ENCODE measurements around the gene ZC3H14. TPM values are rescaled to one million over a fixed set of nuclear protein-coding genes. Genes with fewer than 3 reads are reported as not detected.

The ZC3H14 gene
- polyA plus RNA-seq, 2 donors = 12.7 to 17.5 TPM

DNA sequence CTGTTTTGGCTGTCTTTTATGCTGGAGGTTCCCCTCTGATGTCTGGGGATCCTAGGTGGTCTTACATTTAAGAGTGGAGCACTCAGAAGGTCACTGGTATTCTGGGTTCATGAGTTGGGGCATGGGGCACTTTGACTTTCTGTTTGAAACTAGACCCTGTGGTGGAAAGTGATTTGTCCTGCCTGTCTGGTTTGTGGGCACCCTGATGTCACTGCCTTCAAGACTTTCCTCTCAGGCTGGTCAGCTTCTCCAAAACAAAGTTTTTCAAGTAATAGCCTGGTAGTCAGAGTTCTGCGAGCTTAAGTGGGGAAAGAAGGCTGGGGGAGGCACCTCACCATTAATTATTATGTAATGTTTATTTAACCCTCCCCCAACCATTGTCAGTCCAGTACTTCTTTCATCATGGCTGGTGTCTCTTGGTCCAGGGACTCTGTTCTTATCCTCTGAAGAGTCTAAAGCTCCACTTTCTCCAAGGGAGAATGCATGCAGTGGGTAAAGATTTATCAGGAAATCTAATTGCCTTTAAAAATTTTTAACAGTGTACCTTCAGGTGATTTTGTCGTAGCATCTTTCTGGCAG, 35.3 kb downstream of the ZC3H14 start:
- Histone ChIP-seq H3K27ac (ENCODE audit: low read depth in 2 of 2, low read length in 1 of 2) (no peak overlapping the region), H3K36me3 (ENCODE audit: control insufficient read depth in 2 of 2, insufficient read depth in 2 of 2, low read length in 1 of 2) (peaks cover 13 to 23% of the 10 kb centered on the region in 2 donors), H3K4me3 (ENCODE audit: low read depth in 1 of 2, low read length in 2 of 2) (no peak overlapping the region), H3K9me3 (ENCODE audit: control insufficient read depth in 2 of 2, insufficient read depth in 1 of 2, low read depth in 1 of 2, low read length in 1 of 2) (no peaks in the 10 kb centered on the region), H3K27me3 (ENCODE audit: control insufficient read depth in 1 of 2, insufficient read depth in 2 of 2, low read length in 2 of 2) (no peaks in the 10 kb centered on the region), H3K4me1 (ENCODE audit: control insufficient read depth in 2 of 2, insufficient read depth in 2 of 2, low read length in 1 of 2) (peaks cover 0 to 2% of the 10 kb centered on the region in 2 donors)
- 76 to 86% methylated on average over 2 of the region's 2 CpGs for WGBS, 2 donors

DNA sequence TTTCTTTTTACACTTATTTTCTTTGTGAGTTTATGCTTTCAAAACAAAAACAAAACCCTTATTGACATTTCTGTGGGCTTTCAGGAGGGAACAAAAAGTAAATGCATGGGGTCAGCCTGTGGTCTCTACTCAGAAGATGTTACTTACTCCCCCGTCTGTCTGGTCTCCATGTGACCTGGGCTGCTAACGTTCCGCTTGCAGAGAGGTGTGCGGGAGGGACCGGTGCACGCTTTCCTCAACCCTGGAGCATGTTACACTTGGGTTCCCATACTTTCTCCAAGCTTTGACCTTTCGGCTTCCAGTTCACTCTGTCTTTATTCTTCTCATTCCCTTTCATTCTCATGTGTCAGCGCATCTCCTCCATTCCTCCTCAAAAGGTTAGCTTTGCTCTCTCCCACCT, 36.5 kb downstream of the ZC3H14 start:
- Histone ChIP-seq H3K36me3 (ENCODE audit: control insufficient read depth in 2 of 2, insufficient read depth in 2 of 2, low read length in 1 of 2) (peaks cover 15 to 23% of the 10 kb centered on the region in 2 donors), H3K27ac (ENCODE audit: low read depth in 2 of 2, low read length in 1 of 2) (no peak overlapping the region), H3K27me3 (ENCODE audit: control insufficient read depth in 1 of 2, insufficient read depth in 2 of 2, low read length in 2 of 2) (no peaks in the 10 kb centered on the region), H3K4me3 (ENCODE audit: low read depth in 1 of 2, low read length in 2 of 2) (no peak overlapping the region), H3K4me1 (ENCODE audit: control insufficient read depth in 2 of 2, insufficient read depth in 2 of 2, low read length in 1 of 2) (peaks cover 0 to 2% of the 10 kb centered on the region in 2 donors), H3K9me3 (ENCODE audit: control insufficient read depth in 2 of 2, insufficient read depth in 1 of 2, low read depth in 1 of 2, low read length in 1 of 2) (no peaks in the 10 kb centered on the region)
- 87 to 96% methylated on average over 8 of the region's 8 CpGs for WGBS, 2 donors

GRCh38 chr14:88599761-88600439, 37.1 kb downstream of the ZC3H14 start:
- Histone ChIP-seq H3K36me3 (ENCODE audit: control insufficient read depth in 2 of 2, insufficient read depth in 2 of 2, low read length in 1 of 2) (peaks cover 15 to 23% of the 10 kb centered on the region in 2 donors), H3K27me3 (ENCODE audit: control insufficient read depth in 1 of 2, insufficient read depth in 2 of 2, low read length in 2 of 2) (no peaks in the 10 kb centered on the region), H3K27ac (ENCODE audit: low read depth in 2 of 2, low read length in 1 of 2) (no peak overlapping the region), H3K4me1 (ENCODE audit: control insufficient read depth in 2 of 2, insufficient read depth in 2 of 2, low read length in 1 of 2) (peaks cover 0 to 2% of the 10 kb centered on the region in 2 donors), H3K4me3 (ENCODE audit: low read depth in 1 of 2, low read length in 2 of 2) (no peak overlapping the region), H3K9me3 (ENCODE audit: control insufficient read depth in 2 of 2, insufficient read depth in 1 of 2, low read depth in 1 of 2, low read length in 1 of 2) (no peaks in the 10 kb centered on the region)
- 73 to 76% methylated on average over 10 of the region's 10 CpGs for WGBS, 2 donors

DNA sequence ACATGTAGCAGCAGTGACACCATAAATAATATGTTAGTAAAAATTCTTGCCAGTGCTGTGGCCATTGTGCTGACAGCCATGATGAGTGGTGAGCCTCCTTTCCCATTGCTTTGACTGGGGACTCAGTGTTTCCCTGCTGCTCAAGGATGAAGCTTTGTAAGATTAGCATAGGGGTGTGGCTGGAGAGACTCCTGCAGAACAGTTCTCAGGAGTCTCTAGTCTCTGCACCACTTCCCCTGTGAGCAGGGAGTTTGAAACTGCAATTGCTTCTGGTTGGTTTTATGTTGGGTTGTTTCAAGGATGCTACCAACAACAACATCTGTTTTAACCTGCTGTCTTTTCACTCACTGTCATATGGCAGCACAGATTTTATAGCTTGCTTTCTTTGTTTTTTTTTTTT, 41.4 kb downstream of the ZC3H14 start:
- no peak overlapping the region for H3K27ac ChIP-seq (ENCODE audit: low read depth in 2 of 2, low read length in 1 of 2)
- no peaks in the 10 kb centered on the region for H3K9me3 ChIP-seq (ENCODE audit: control insufficient read depth in 2 of 2, insufficient read depth in 1 of 2, low read depth in 1 of 2, low read length in 1 of 2)
- peaks cover 0 to 2% of the 10 kb centered on the region in 2 donors for H3K4me1 ChIP-seq (ENCODE audit: control insufficient read depth in 2 of 2, insufficient read depth in 2 of 2, low read length in 1 of 2)
- H3K4me3 ChIP-seq (ENCODE audit: low read depth in 1 of 2, low read length in 2 of 2) = no peak overlapping the region
- H3K36me3 ChIP-seq (ENCODE audit: control insufficient read depth in 2 of 2, insufficient read depth in 2 of 2, low read length in 1 of 2) = peaks cover 15 to 18% of the 10 kb centered on the region in 2 donors
- no peaks in the 10 kb centered on the region for H3K27me3 ChIP-seq (ENCODE audit: control insufficient read depth in 1 of 2, insufficient read depth in 2 of 2, low read length in 2 of 2)

DNA sequence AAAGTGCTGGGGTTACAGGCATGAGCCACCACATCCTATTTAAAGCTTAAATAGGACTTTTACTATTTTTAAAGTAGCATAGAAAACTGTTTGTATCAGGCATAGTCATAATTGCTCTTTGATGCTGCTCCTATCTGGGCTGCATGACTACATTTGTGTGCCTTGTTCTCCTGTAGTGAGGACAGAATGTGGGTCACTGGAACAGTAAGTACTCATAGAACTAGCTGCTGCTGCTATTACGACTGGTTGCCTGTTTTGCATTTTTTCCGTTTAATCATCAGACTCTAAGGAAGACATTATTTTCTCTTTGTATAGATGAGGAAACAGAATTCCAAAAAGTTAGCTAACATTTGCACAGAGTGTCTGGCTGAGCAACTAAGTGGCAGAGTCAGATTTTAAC, 42.8 kb downstream of the ZC3H14 start:
- Histone ChIP-seq H3K27me3 (ENCODE audit: control insufficient read depth in 1 of 2, insufficient read depth in 2 of 2, low read length in 2 of 2) (no peaks in the 10 kb centered on the region), H3K36me3 (ENCODE audit: control insufficient read depth in 2 of 2, insufficient read depth in 2 of 2, low read length in 1 of 2) (peaks cover 12 to 18% of the 10 kb centered on the region in 2 donors), H3K27ac (ENCODE audit: low read depth in 2 of 2, low read length in 1 of 2) (no peak overlapping the region), H3K9me3 (ENCODE audit: control insufficient read depth in 2 of 2, insufficient read depth in 1 of 2, low read depth in 1 of 2, low read length in 1 of 2) (no peaks in the 10 kb centered on the region), H3K4me3 (ENCODE audit: low read depth in 1 of 2, low read length in 2 of 2) (no peak overlapping the region), H3K4me1 (ENCODE audit: control insufficient read depth in 2 of 2, insufficient read depth in 2 of 2, low read length in 1 of 2) (no peaks in the 10 kb centered on the region)
- WGBS, 2 donors = 75 to 77% methylated on average over 2 of the region's 2 CpGs

GRCh38 chr14:88607829-88608228, 45.0 kb downstream of the ZC3H14 start:
- Histone ChIP-seq H3K9me3 (ENCODE audit: control insufficient read depth in 2 of 2, insufficient read depth in 1 of 2, low read depth in 1 of 2, low read length in 1 of 2) (no peaks in the 10 kb centered on the region), H3K4me3 (ENCODE audit: low read depth in 1 of 2, low read length in 2 of 2) (no peak overlapping the region), H3K27ac (ENCODE audit: low read depth in 2 of 2, low read length in 1 of 2) (no peak overlapping the region), H3K36me3 (ENCODE audit: control insufficient read depth in 2 of 2, insufficient read depth in 2 of 2, low read length in 1 of 2) (peaks cover 6 to 15% of the 10 kb centered on the region in 2 donors), H3K27me3 (ENCODE audit: control insufficient read depth in 1 of 2, insufficient read depth in 2 of 2, low read length in 2 of 2) (no peaks in the 10 kb centered on the region), H3K4me1 (ENCODE audit: control insufficient read depth in 2 of 2, insufficient read depth in 2 of 2, low read length in 1 of 2) (no peaks in the 10 kb centered on the region)

- Histone ChIP-seq H3K27ac (ENCODE audit: low read depth in 2 of 2, low read length in 1 of 2) (no peak overlapping the region), H3K4me1 (ENCODE audit: control insufficient read depth in 2 of 2, insufficient read depth in 2 of 2, low read length in 1 of 2) (no peaks in the 10 kb centered on the region), H3K36me3 (ENCODE audit: control insufficient read depth in 2 of 2, insufficient read depth in 2 of 2, low read length in 1 of 2) (peaks cover 3 to 15% of the 10 kb centered on the region in 2 donors), H3K4me3 (ENCODE audit: low read depth in 1 of 2, low read length in 2 of 2) (no peak overlapping the region), H3K27me3 (ENCODE audit: control insufficient read depth in 1 of 2, insufficient read depth in 2 of 2, low read length in 2 of 2) (no peaks in the 10 kb centered on the region), H3K9me3 (ENCODE audit: control insufficient read depth in 2 of 2, insufficient read depth in 1 of 2, low read depth in 1 of 2, low read length in 1 of 2) (no peaks in the 10 kb centered on the region)
- 19 to 40% methylated on average over 1 of the region's 1 CpG for WGBS, 2 donors
Observed at GRCh38 chr14:88611878-88612277, 49.0 kb downstream of the ZC3H14 start.

DNA sequence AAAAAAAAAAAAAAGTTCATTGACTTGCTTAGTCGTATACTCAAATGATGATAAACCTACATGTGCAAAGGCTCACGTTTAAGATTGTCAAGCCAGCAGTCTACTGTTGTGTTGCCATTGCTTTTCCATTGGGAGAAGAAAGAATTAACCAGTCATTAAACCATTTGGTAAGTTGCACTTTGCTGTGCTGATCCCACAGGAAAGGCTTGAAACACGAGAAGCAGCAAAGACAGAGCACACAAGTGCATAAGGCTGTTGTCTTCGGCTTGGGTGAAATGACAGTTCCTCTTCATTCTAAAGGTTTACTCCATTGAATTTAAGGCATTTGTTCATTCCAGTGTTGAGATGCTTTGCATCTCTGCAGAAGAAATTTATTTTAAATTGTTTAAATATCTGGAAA, 50.1 kb downstream of the ZC3H14 start:
- Histone ChIP-seq H3K4me3 (ENCODE audit: low read depth in 1 of 2, low read length in 2 of 2) (no peak overlapping the region), H3K36me3 (ENCODE audit: control insufficient read depth in 2 of 2, insufficient read depth in 2 of 2, low read length in 1 of 2) (peaks cover 3 to 5% of the 10 kb centered on the region in 2 donors), H3K9me3 (ENCODE audit: control insufficient read depth in 2 of 2, insufficient read depth in 1 of 2, low read depth in 1 of 2, low read length in 1 of 2) (no peaks in the 10 kb centered on the region), H3K4me1 (ENCODE audit: control insufficient read depth in 2 of 2, insufficient read depth in 2 of 2, low read length in 1 of 2) (no peaks in the 10 kb centered on the region), H3K27ac (ENCODE audit: low read depth in 2 of 2, low read length in 1 of 2) (no peak overlapping the region), H3K27me3 (ENCODE audit: control insufficient read depth in 1 of 2, insufficient read depth in 2 of 2, low read length in 2 of 2) (no peaks in the 10 kb centered on the region)
- WGBS, 2 donors = 88% methylated on average over 4 of the region's 4 CpGs

- WGBS, 2 donors = 40 to 45% methylated on average over 5 of the region's 5 CpGs
- Histone ChIP-seq H3K27ac (ENCODE audit: low read depth in 2 of 2, low read length in 1 of 2) (no peak overlapping the region), H3K4me3 (ENCODE audit: low read depth in 1 of 2, low read length in 2 of 2) (no peak overlapping the region), H3K9me3 (ENCODE audit: control insufficient read depth in 2 of 2, insufficient read depth in 1 of 2, low read depth in 1 of 2, low read length in 1 of 2) (no peaks in the 10 kb centered on the region), H3K4me1 (ENCODE audit: control insufficient read depth in 2 of 2, insufficient read depth in 2 of 2, low read length in 1 of 2) (no peaks in the 10 kb centered on the region), H3K27me3 (ENCODE audit: control insufficient read depth in 1 of 2, insufficient read depth in 2 of 2, low read length in 2 of 2) (no peaks in the 10 kb centered on the region), H3K36me3 (ENCODE audit: control insufficient read depth in 2 of 2, insufficient read depth in 2 of 2, low read length in 1 of 2) (peaks cover 3% of the 10 kb centered on the region in 2 donors)
Observed at GRCh38 chr14:88613552-88614010, 50.7 kb downstream of the ZC3H14 start.

Data from esophagus (tissue), 2 donors.